ENCODE results near the gene HEXIM1. TPM values are rescaled to one million over a fixed set of nuclear protein-coding genes. Genes with fewer than 3 reads are reported as not detected.

The HEXIM1 gene
- total RNA-seq, 2 donors from 2014 or later: 50.9 to 93.3 TPM

- no peak for ATAC-seq
- no peaks in the 10 kb centered on the region for H3K36me3 Mint-ChIP-seq
- no peaks in the 10 kb centered on the region for H3K9me3 Mint-ChIP-seq
- DNase-seq (ENCODE audit: low spot score in 2 of 2): no peak
- peak overlapping the region; percentile 44 to 93 for H3K27ac Mint-ChIP-seq
Measured at GRCh38 chr17:45172232-45172540, 23.9 kb downstream of the HEXIM1 start.

- ATAC-seq (peak; percentile 79 to 80), DNase-seq (ENCODE audit: low spot score in 2 of 2) (peak; percentile 44 to 63)
- Mint-ChIP-seq H3K36me3 (no peaks in the 10 kb centered on the region), H3K9me3 (no peaks in the 10 kb centered on the region), H3K27ac (peak overlapping the region; percentile 93 to 98)
Measured at GRCh38 chr17:45172541-45173286, 24.4 kb downstream of the HEXIM1 start.

DNA sequence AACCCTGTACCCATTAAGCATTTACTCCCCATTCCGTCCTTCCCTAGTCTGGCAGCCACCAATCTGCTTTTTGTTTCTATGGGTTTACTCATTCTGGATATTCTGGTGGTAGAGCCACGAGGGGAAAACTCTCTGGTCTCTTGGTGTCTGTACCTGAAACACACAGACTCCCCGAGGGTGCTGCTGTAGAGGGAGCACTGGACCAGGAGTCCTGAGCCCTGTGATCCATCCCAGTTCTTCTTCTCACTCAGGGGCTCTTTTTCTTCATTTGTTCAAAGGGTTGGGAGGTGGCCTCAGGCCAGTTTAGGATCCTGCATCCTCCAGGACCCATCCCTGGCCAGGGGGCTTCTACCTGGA is 27.5 kb downstream of the HEXIM1 start:
- no peak overlapping the region for H3K27ac Mint-ChIP-seq
- DNase-seq (ENCODE audit: low spot score in 2 of 2): no peak
- H3K36me3 Mint-ChIP-seq: no peaks in the 10 kb centered on the region
- H3K9me3 Mint-ChIP-seq: no peaks in the 10 kb centered on the region
- ATAC-seq: no peak

DNA sequence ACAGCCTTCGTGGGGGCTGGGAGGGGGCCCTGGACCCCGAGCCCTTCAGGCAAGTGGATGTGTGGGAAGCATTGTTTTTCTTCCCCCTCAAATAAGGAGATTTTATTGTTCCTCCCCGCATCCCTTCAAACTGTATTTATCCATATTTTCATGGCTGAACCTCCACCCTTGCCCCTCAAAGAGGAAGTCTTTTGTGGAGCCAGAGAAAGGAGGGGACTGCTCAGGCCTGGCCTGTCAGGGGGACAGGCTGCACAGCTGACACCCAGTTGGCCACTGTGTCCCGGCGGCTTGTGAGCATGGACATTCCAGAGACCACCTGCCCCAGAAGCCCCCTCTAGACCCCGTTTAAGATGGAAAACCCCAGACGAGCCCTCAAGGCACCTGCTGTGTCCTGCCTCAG is 29.3 kb downstream of the HEXIM1 start:
- H3K9me3 Mint-ChIP-seq: no peaks in the 10 kb centered on the region
- DNase-seq (ENCODE audit: low spot score in 2 of 2) (no peak), ATAC-seq (no peak)
- no peak overlapping the region for H3K27ac Mint-ChIP-seq
- H3K36me3 Mint-ChIP-seq: no peaks in the 10 kb centered on the region

DNA sequence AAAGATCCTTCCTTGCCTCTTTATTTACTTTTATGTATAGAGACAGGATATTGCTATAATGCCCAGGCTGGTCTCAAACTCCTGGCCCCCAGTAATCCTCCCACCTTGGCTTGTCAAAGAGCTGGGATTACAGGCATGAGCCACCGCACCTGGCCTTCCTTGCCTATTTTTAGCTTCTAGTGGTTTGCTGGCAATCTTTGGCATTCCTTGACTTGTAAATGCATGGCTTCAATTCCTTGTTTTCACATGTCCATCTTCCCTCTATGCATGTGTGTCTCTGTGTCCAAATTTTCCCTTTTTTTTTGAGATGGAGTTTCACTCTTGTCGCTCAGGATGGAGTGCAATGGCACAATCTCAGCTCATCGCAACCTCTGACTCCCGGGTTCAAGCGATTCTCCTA is 35.9 kb downstream of the HEXIM1 start:
- ATAC-seq: no peak
- Mint-ChIP-seq H3K9me3 (no peaks in the 10 kb centered on the region), H3K36me3 (no peaks in the 10 kb centered on the region), H3K27ac (no peak overlapping the region)
- no peak for DNase-seq (ENCODE audit: low spot score in 2 of 2)

- no peak for DNase-seq (ENCODE audit: low spot score in 2 of 2)
- Mint-ChIP-seq H3K36me3 (no peaks in the 10 kb centered on the region), H3K9me3 (no peaks in the 10 kb centered on the region), H3K27ac (no peak overlapping the region)
- no peak for ATAC-seq
Measured at GRCh38 chr17:45186801-45187354, 38.6 kb downstream of the HEXIM1 start.

DNA sequence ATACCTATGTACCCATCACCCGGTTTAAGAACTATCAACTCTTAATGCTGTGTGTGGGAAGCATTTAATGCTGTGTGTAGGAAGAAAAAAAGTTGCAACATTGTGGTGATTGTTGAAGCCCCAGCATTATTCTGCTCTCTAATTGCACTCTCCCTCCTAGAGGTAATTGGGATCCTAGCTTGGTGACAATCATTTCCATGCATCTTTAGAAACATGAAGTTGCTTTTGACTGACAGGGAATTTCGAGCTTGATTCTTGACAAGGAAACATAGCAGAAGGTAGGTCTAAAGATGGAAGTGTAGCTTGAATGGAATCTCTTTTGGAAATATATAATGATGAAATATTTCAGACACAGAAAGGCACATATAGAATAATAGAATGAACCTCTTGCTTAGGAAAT is 40.7 kb downstream of the HEXIM1 start:
- Mint-ChIP-seq H3K9me3 (no peaks in the 10 kb centered on the region), H3K27ac (no peak overlapping the region), H3K36me3 (no peaks in the 10 kb centered on the region)
- DNase-seq (ENCODE audit: low spot score in 2 of 2) (no peak), ATAC-seq (no peak)

GRCh38 chr17:45190503-45191255 is 42.4 kb downstream of the HEXIM1 start:
- DNase-seq (ENCODE audit: low spot score in 2 of 2) (no peak), ATAC-seq (no peak)
- H3K36me3 Mint-ChIP-seq: no peaks in the 10 kb centered on the region
- H3K9me3 Mint-ChIP-seq: no peaks in the 10 kb centered on the region
- no peak overlapping the region for H3K27ac Mint-ChIP-seq

- Mint-ChIP-seq H3K36me3 (no peaks in the 10 kb centered on the region), H3K9me3 (no peaks in the 10 kb centered on the region), H3K27ac (no peak overlapping the region)
- DNase-seq (ENCODE audit: low spot score in 2 of 2): no peak
- ATAC-seq: no peak
Measured at GRCh38 chr17:45195424-45195823, 47.1 kb downstream of the HEXIM1 start.

GRCh38 chr17:45197108-45197507 is 48.8 kb downstream of the HEXIM1 start:
- ATAC-seq (no peak), DNase-seq (ENCODE audit: low spot score in 2 of 2) (no peak)
- peak overlapping the region in 1 of 2 donors; percentile 71 for H3K27ac Mint-ChIP-seq
- H3K36me3 Mint-ChIP-seq: no peaks in the 10 kb centered on the region
- no peaks in the 10 kb centered on the region for H3K9me3 Mint-ChIP-seq

DNA sequence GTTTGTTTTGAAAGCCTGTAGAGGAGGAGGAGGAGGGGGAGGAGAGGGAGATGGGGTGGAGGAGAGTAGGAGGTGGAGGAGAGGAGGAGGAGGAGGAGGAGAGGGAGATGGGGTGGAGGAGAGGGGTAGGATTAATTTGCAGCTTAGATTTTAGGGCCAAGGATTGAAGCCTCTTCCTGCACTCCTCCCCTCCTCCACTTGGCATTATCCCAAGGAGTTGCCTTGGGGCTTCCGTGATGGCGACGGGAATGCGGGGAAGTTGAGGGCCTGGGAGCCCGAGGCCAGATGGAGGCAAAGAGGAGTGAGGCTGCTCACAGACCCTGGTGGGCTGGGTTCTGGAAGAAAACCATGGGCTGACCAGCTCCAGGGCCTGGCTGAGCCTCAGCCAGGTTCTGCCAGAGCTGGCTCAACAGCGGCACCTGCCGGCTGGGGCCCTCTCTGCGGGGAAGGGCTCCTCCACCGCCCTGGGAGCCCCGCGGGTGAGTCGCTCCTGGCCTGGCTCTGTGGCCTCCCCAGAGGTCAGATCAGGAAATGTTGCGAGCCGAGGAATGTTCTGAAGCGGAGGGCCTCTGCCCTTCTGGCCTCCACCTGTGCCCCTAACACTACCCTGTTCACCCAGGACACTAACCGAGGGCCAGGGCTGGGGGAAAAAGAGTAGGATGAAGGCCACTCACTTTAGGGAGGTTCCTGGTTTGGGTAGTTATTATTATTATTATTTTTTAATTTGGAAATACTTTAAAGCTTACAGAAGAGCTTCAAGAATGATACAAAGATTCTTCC is 49.5 kb downstream of the HEXIM1 start:
- H3K36me3 Mint-ChIP-seq: no peaks in the 10 kb centered on the region
- peak overlapping the region; percentile 46 to 71 for H3K27ac Mint-ChIP-seq
- no peaks in the 10 kb centered on the region for H3K9me3 Mint-ChIP-seq
- peak; percentile 100 for ATAC-seq
- DNase-seq (ENCODE audit: low spot score in 2 of 2): peak; percentile 91 to 99

GRCh38 chr17:45200701-45201100 is 52.4 kb downstream of the HEXIM1 start:
- DNase-seq (ENCODE audit: low spot score in 2 of 2) (no peak), ATAC-seq (no peak)
- Mint-ChIP-seq H3K36me3 (no peaks in the 10 kb centered on the region), H3K27ac (peak overlapping the region in 1 of 2 donors; percentile 78), H3K9me3 (no peaks in the 10 kb centered on the region)

GRCh38 chr17:45201457-45201856 is 53.2 kb downstream of the HEXIM1 start:
- Mint-ChIP-seq H3K9me3 (no peaks in the 10 kb centered on the region), H3K36me3 (no peaks in the 10 kb centered on the region), H3K27ac (no peak overlapping the region)
- ATAC-seq (no peak), DNase-seq (ENCODE audit: low spot score in 2 of 2) (no peak)

Other genes with a start within 250 kb of the HEXIM1 start
- gene EFTUD2, start 249.0 kb upstream of the HEXIM1 start, total RNA-seq: 100 to 1,000 TPM in 1 of 2 donors, 10 to 100 TPM in 1; 77.8 to 186 TPM
- gene GFAP, start 233.0 kb upstream of the HEXIM1 start, total RNA-seq: not detected
- 10 to 100 TPM; 49.8 to 90.8 TPM for gene KIF18B, start 200.7 kb upstream of the HEXIM1 start, total RNA-seq
- under 1 TPM in 1 of 2 donors, not detected in 1; 0.18 TPM for gene C1QL1, start 180.2 kb upstream of the HEXIM1 start, total RNA-seq
- gene DCAKD, start 96.8 kb upstream of the HEXIM1 start, total RNA-seq: 10 to 100 TPM; 38.9 to 93.4 TPM
- gene NMT1, start 87.2 kb upstream of the HEXIM1 start, total RNA-seq: 100 to 1,000 TPM; 130 to 270 TPM
- gene PLCD3, start 16.0 kb upstream of the HEXIM1 start, total RNA-seq: 1 to 10 TPM; 3.9 to 7.7 TPM
- 10 to 100 TPM; 12.9 to 18.9 TPM for gene ACBD4, start 12.8 kb upstream of the HEXIM1 start, total RNA-seq
- 1 to 10 TPM; 6.0 to 6.3 TPM for gene HEXIM2, start 13.4 kb downstream of the HEXIM1 start, total RNA-seq
- gene FMNL1, start 73.4 kb downstream of the HEXIM1 start, total RNA-seq: 100 to 1,000 TPM; 221 to 735 TPM
- gene SPATA32, start 113.6 kb downstream of the HEXIM1 start, total RNA-seq: under 1 TPM; 0.37 to 0.50 TPM
- 10 to 100 TPM; 38.4 to 54.4 TPM for gene MAP3K14, start 168.5 kb downstream of the HEXIM1 start, total RNA-seq